ENCODE results near the gene MCC.

GRCh38 chr5:113292462-113292861 is 195.8 kb downstream of the MCC start:
- TF ChIP-seq CTCF (conservative IDR thresholded peaks at IDR 0.05; ENCODE audit: low read length) (no peak), EZH2phosphoT487 (IDR thresholded peaks at IDR 0.05; ENCODE audit: borderline replicate concordance, low read depth, low read length) (no peak)
